SK-N-SH treated with all-trans-retinoic acid at 6 μM for 48 hours (cell line): ENCODE measurements around the gene MUC2.

Source experiments
- ATAC-seq: fragments of 200-7000 bp; cut with Tn5 transposase; 3 replicates; pipeline ENCODE4 v1.9.1; 2020; ENCODE audit warnings: mild to moderate bottlenecking, moderate library complexity
- ARNTL ChIP-seq: fragments of 450-650 bp; formaldehyde crosslinking; IDR thresholded peaks from 2 replicates; pipeline ENCODE4 v1.5.0; 2020; ENCODE audit warnings: low read depth, mild to moderate bottlenecking, moderate library complexity, borderline replicate concordance
- BACH2 ChIP-seq: fragments of 250-450 bp; sonication (Bioruptor Pico); IDR thresholded peaks from 2 replicates; pipeline ENCODE4 v1.9.0; 2021; ENCODE audit warnings: mild to moderate bottlenecking, borderline replicate concordance
- CSDC2 ChIP-seq: fragments of 250-450 bp; sonication (Bioruptor Pico); IDR thresholded peaks from 2 replicates; pipeline ENCODE4 v1.5.0; 2020; ENCODE audit warnings: mild to moderate bottlenecking, moderate library complexity
- ESRRG ChIP-seq: fragments of 250-450 bp; sonication (Bioruptor Pico); IDR thresholded peaks from 2 replicates; pipeline ENCODE4 v1.6.1; 2021; ENCODE audit warnings: mild to moderate bottlenecking
- GLIS3 ChIP-seq: fragments of 250-450 bp; sonication (Bioruptor Pico); IDR thresholded peaks from 2 replicates; pipeline ENCODE4 v1.5.0; 2020; ENCODE audit warnings: mild to moderate bottlenecking, moderate library complexity
- ISL1 ChIP-seq: fragments of 250-450 bp; sonication (Bioruptor Pico); IDR thresholded peaks from 2 replicates; pipeline ENCODE4 v2.1.2; 2022; ENCODE audit warnings: mild to moderate bottlenecking, moderate library complexity
- OSR1 ChIP-seq: fragments of 250-450 bp; sonication (Bioruptor Pico); IDR thresholded peaks from 2 replicates; pipeline ENCODE4 v1.8.0; 2022; ENCODE audit warnings: moderate library complexity, mild to moderate bottlenecking, inconsistent platforms
- SNAI2 ChIP-seq: fragments of 250-450 bp; sonication (Bioruptor Pico); IDR thresholded peaks from 2 replicates; pipeline ENCODE4 v1.5.0; 2020; ENCODE audit warnings: mild to moderate bottlenecking, moderate library complexity
- TCF4 ChIP-seq: fragments of 250-450 bp; sonication (Bioruptor Pico); IDR thresholded peaks from 2 replicates; pipeline ENCODE4 v1.8.0; 2021; ENCODE audit warnings: mild to moderate bottlenecking, moderate library complexity, borderline replicate concordance
- TOX ChIP-seq: fragments of 250-450 bp; sonication (Bioruptor Pico); IDR thresholded peaks from 2 replicates; pipeline ENCODE4 v1.8.0; 2021; ENCODE audit warnings: mild to moderate bottlenecking, moderate library complexity, borderline replicate concordance
- ZC3H10 ChIP-seq: fragments of 250-450 bp; sonication (Bioruptor Pico); IDR thresholded peaks from 2 replicates; pipeline ENCODE4 v1.5.1; 2021; ENCODE audit warnings: mild to moderate bottlenecking, moderate library complexity
- ZFP3 ChIP-seq: fragments of 250-450 bp; sonication (Bioruptor Pico); IDR thresholded peaks from 2 replicates; pipeline ENCODE4 v1.5.0; 2020; ENCODE audit warnings: mild to moderate bottlenecking, moderate library complexity
- ZFP30 ChIP-seq: fragments of 450-650 bp; formaldehyde crosslinking; IDR thresholded peaks from 2 replicates; pipeline ENCODE4 v1.5.0; 2022; ENCODE audit warnings: mild to moderate bottlenecking, moderate library complexity
- ZNF565 ChIP-seq: fragments of 450-650 bp; formaldehyde crosslinking; conservative IDR thresholded peaks from 2 replicates; pipeline ENCODE4 v1.5.0; 2020; ENCODE audit warnings: low read depth, mild to moderate bottlenecking, moderate library complexity
- ZNF70 ChIP-seq: fragments of 450-650 bp; formaldehyde crosslinking; IDR thresholded peaks from 2 replicates; pipeline ENCODE4 v1.5.0; 2020; ENCODE audit warnings: mild to moderate bottlenecking, moderate library complexity
- ZNF8 ChIP-seq: fragments of 450-650 bp; formaldehyde crosslinking; IDR thresholded peaks from 2 replicates; pipeline ENCODE4 v1.5.0; 2020; ENCODE audit warnings: mild to moderate bottlenecking, moderate library complexity
- TF ChIP-seq, protein P1 (sequence below): fragments of 250-450 bp; sonication (Bioruptor Pico); IDR thresholded peaks from 2 replicates; pipeline ENCODE4 v1.5.1; 2021; ENCODE audit warnings: mild to moderate bottlenecking, moderate library complexity
- TF ChIP-seq, protein P2 (sequence below): fragments of 250-450 bp; sonication (Bioruptor Pico); IDR thresholded peaks from 2 replicates; pipeline ENCODE4 v1.8.0; 2020; ENCODE audit warnings: mild to moderate bottlenecking, moderate library complexity, borderline replicate concordance
- TF ChIP-seq, protein P3 (sequence below): fragments of 250-450 bp; sonication (Bioruptor Pico); IDR thresholded peaks from 2 replicates; pipeline ENCODE4 v1.8.0; 2021; ENCODE audit warnings: low read depth, mild to moderate bottlenecking, moderate library complexity, borderline replicate concordance
- TF ChIP-seq, protein P4 (sequence below): fragments of 250-450 bp; sonication (Bioruptor Pico); IDR thresholded peaks from 2 replicates; pipeline ENCODE4 v1.5.1; 2020; ENCODE audit warnings: low read depth, mild to moderate bottlenecking, moderate library complexity
- TF ChIP-seq, protein P5 (sequence below): fragments of 250-450 bp; sonication (Bioruptor Pico); IDR thresholded peaks from 2 replicates; pipeline ENCODE4 v1.5.0; 2020; ENCODE audit warnings: mild to moderate bottlenecking, moderate library complexity

MUC2 gene

DNA sequence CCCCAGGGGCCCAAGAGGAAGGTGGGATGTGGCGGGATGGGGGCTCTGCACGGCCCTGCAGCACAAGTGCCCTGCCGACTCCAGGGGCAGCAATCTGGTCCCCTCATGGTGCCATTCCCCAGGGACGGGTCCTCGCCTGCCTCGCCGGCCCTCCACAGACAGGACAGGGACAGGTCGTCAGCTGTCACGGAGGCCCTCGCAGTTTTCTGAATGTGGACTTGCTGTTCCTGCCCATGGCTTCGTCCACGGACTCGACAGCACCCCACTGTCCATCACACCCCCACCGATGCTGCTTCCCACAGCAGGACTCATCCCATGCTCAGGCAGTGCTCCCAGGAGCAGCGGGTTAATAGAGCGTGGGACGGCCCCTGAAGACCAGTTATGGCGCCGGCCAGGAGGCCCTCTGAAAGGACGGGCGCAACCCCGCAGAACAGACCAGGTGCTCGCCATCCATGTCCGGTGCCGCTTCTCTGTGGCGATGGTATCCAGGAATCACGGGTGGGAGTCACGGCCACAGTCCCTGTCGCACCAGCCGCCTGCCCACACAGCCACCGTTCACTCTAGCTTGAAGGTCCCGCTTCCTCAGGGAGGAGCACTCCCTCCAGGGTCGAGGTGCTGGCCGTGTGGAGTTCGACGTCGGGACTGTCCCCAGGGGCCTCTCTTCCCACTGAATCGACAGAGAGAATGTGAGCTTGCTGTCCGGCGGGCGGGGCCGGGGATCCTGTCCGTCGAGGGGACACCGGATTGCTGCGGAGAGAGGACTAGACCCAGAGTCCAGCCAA lies 18.5 kb upstream of the MUC2 start:
- TF ChIP-seq BACH2 (CRISPR knock-in tag) (no peak), ZFP30 (CRISPR knock-in tag) (no peak), SNAI2 (CRISPR knock-in tag) (no peak), ARNTL (CRISPR knock-in tag) (no peak), ZFP3 (CRISPR knock-in tag) (no peak), TOX (CRISPR knock-in tag) (no peak), ZNF8 (no peak), ZC3H10 (CRISPR knock-in tag) (no peak), GLIS3 (CRISPR knock-in tag) (no peak), ESRRG (CRISPR knock-in tag) (no peak), OSR1 (CRISPR knock-in tag) (no peak), CSDC2 (no peak), ZNF70 (CRISPR knock-in tag) (no peak), ZNF565 (CRISPR knock-in tag) (no peak), ISL1 (no peak)
- TF ChIP-seq, protein P1, sequence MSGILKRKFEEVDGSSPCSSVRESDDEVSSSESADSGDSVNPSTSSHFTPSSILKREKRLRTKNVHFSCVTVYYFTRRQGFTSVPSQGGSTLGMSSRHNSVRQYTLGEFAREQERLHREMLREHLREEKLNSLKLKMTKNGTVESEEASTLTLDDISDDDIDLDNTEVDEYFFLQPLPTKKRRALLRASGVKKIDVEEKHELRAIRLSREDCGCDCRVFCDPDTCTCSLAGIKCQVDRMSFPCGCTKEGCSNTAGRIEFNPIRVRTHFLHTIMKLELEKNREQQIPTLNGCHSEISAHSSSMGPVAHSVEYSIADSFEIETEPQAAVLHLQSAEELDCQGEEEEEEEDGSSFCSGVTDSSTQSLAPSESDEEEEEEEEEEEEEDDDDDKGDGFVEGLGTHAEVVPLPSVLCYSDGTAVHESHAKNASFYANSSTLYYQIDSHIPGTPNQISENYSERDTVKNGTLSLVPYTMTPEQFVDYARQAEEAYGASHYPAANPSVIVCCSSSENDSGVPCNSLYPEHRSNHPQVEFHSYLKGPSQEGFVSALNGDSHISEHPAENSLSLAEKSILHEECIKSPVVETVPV (CRISPR knock-in tag) = no peak
- TF ChIP-seq, protein P2, sequence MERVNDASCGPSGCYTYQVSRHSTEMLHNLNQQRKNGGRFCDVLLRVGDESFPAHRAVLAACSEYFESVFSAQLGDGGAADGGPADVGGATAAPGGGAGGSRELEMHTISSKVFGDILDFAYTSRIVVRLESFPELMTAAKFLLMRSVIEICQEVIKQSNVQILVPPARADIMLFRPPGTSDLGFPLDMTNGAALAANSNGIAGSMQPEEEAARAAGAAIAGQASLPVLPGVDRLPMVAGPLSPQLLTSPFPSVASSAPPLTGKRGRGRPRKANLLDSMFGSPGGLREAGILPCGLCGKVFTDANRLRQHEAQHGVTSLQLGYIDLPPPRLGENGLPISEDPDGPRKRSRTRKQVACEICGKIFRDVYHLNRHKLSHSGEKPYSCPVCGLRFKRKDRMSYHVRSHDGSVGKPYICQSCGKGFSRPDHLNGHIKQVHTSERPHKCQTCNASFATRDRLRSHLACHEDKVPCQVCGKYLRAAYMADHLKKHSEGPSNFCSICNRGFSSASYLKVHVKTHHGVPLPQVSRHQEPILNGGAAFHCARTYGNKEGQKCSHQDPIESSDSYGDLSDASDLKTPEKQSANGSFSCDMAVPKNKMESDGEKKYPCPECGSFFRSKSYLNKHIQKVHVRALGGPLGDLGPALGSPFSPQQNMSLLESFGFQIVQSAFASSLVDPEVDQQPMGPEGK = no peak
- TF ChIP-seq, protein P3, sequence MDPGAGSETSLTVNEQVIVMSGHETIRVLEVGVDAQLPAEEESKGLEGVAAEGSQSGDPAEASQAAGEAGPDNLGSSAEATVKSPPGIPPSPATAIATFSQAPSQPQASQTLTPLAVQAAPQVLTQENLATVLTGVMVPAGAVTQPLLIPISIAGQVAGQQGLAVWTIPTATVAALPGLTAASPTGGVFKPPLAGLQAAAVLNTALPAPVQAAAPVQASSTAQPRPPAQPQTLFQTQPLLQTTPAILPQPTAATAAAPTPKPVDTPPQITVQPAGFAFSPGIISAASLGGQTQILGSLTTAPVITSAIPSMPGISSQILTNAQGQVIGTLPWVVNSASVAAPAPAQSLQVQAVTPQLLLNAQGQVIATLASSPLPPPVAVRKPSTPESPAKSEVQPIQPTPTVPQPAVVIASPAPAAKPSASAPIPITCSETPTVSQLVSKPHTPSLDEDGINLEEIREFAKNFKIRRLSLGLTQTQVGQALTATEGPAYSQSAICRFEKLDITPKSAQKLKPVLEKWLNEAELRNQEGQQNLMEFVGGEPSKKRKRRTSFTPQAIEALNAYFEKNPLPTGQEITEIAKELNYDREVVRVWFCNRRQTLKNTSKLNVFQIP (CRISPR knock-in tag) = no peak
- TF ChIP-seq, protein P4, sequence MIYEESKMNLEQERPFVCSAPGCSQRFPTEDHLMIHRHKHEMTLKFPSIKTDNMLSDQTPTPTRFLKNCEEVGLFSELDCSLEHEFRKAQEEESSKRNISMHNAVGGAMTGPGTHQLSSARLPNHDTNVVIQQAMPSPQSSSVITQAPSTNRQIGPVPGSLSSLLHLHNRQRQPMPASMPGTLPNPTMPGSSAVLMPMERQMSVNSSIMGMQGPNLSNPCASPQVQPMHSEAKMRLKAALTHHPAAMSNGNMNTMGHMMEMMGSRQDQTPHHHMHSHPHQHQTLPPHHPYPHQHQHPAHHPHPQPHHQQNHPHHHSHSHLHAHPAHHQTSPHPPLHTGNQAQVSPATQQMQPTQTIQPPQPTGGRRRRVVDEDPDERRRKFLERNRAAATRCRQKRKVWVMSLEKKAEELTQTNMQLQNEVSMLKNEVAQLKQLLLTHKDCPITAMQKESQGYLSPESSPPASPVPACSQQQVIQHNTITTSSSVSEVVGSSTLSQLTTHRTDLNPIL (CRISPR knock-in tag) = no peak
- TF ChIP-seq, protein P5, sequence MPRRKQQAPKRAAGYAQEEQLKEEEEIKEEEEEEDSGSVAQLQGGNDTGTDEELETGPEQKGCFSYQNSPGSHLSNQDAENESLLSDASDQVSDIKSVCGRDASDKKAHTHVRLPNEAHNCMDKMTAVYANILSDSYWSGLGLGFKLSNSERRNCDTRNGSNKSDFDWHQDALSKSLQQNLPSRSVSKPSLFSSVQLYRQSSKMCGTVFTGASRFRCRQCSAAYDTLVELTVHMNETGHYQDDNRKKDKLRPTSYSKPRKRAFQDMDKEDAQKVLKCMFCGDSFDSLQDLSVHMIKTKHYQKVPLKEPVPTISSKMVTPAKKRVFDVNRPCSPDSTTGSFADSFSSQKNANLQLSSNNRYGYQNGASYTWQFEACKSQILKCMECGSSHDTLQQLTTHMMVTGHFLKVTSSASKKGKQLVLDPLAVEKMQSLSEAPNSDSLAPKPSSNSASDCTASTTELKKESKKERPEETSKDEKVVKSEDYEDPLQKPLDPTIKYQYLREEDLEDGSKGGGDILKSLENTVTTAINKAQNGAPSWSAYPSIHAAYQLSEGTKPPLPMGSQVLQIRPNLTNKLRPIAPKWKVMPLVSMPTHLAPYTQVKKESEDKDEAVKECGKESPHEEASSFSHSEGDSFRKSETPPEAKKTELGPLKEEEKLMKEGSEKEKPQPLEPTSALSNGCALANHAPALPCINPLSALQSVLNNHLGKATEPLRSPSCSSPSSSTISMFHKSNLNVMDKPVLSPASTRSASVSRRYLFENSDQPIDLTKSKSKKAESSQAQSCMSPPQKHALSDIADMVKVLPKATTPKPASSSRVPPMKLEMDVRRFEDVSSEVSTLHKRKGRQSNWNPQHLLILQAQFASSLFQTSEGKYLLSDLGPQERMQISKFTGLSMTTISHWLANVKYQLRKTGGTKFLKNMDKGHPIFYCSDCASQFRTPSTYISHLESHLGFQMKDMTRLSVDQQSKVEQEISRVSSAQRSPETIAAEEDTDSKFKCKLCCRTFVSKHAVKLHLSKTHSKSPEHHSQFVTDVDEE (CRISPR knock-in tag) = no peak
- TF ChIP-seq, all 23 proteins: peak for 0
- no peak for ATAC-seq

DNA sequence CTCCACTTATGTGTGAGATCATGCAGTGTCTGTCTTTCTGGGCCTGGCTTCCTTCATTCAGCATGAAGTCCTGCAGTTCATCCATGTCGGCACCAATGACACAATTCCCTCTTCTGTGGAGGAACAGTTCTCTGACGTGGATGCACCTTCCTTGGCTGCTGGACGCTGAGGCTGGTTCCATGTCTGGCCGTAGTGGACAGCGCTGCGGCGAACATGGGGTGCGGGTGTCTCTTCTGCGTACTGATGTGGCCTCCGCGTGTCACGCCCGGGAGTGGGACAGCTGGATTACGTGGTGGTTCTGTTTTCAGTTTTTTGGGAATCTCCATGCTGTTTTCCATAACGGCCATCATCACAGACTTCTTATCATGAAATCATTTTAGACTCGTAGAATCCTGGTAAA lies 16.9 kb upstream of the MUC2 start:
- no peak for ATAC-seq

More for the DNA sequence above, 16.9 kb upstream of the MUC2 start:
- no peak for TF ChIP-seq ZC3H10 (CRISPR knock-in tag)
- TF ChIP-seq, protein P2 = no peak
- no peak for TF ChIP-seq TCF4 (CRISPR knock-in tag)
